NB4 (cell line): ENCODE data around the gene ASTN1.
"Not testable (repeated sequence)": the region's sequence is repeated elsewhere in the genome, so short reads cannot be mapped to it uniquely, and the experiment has no call there.

Source experiments
- DNase-seq: peaks from one replicate; pipeline ENCODE4 v3.0.0; 2010; ENCODE audit warnings: low read depth
- H3K4me3 ChIP-seq: one replicate; pipeline ENCODE4 v1.5.1; 2011; ENCODE audit warnings: mild to moderate bottlenecking, low read depth, low read length, moderate library complexity
- MYC ChIP-seq: IDR thresholded peaks from 2 replicates; pipeline ENCODE4 v1.6.1; 2011; ENCODE audit warnings: low read depth, low read length
- POLR2A ChIP-seq: IDR thresholded peaks from 2 replicates; pipeline ENCODE4 v1.6.1; 2011; ENCODE audit warnings: mild to moderate bottlenecking; ENCODE audit not compliant: insufficient read length; ENCODE audit errors: extremely low read depth
- TF ChIP-seq, protein P1 (sequence below): IDR thresholded peaks from 2 replicates; pipeline ENCODE4 v1.6.1; 2011; ENCODE audit warnings: low read depth, low read length
- TF ChIP-seq, protein P2 (sequence below): IDR thresholded peaks from one replicate; pipeline ENCODE4 v1.5.1; 2012; ENCODE audit warnings: low read depth, low read length

Gene ASTN1

DNA sequence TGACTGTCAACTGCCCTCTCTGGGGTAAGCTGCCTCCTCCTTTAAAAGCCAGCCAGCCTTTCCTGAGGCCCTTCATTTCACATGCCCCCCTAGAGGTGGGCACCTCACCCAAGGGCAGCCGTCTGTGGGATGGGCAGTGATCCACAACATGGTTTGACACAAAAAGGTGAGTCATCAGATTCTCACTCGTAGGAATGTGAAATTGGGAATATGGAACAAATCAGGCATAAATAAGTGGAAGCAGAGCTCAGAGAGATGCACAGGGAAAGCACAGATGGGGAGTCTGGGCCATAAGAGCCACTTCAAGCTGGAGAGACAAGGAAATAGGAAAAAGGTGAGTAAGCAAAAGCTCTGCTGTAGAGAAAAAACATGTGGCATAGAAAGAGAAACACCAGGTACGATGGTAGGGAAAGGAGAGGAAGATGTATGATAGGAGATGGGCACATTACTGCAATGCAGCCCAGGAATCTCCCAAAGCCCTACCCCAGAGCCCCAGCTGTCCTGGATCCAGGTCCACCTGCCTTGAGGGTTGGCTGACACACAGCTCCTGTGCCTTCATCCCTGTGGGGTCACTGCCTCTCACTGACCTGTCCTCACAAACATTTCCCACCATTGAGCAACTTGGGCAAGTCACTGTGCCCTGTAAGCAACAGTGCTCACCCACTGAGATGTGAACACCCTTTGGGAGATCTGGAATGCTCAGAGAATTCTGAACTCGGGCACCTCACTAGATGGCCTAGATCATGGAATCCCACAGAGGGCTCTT is 86.6 kb downstream of the ASTN1 start:
- DNase-seq: no peak
- H3K4me3 ChIP-seq: no peak overlapping the region
- TF ChIP-seq, protein P1, sequence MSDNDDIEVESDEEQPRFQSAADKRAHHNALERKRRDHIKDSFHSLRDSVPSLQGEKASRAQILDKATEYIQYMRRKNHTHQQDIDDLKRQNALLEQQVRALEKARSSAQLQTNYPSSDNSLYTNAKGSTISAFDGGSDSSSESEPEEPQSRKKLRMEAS: no peak
- TF ChIP-seq MYC (no peak), POLR2A (no peak)
- TF ChIP-seq, protein P2, sequence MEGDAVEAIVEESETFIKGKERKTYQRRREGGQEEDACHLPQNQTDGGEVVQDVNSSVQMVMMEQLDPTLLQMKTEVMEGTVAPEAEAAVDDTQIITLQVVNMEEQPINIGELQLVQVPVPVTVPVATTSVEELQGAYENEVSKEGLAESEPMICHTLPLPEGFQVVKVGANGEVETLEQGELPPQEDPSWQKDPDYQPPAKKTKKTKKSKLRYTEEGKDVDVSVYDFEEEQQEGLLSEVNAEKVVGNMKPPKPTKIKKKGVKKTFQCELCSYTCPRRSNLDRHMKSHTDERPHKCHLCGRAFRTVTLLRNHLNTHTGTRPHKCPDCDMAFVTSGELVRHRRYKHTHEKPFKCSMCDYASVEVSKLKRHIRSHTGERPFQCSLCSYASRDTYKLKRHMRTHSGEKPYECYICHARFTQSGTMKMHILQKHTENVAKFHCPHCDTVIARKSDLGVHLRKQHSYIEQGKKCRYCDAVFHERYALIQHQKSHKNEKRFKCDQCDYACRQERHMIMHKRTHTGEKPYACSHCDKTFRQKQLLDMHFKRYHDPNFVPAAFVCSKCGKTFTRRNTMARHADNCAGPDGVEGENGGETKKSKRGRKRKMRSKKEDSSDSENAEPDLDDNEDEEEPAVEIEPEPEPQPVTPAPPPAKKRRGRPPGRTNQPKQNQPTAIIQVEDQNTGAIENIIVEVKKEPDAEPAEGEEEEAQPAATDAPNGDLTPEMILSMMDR: no peak

DNA sequence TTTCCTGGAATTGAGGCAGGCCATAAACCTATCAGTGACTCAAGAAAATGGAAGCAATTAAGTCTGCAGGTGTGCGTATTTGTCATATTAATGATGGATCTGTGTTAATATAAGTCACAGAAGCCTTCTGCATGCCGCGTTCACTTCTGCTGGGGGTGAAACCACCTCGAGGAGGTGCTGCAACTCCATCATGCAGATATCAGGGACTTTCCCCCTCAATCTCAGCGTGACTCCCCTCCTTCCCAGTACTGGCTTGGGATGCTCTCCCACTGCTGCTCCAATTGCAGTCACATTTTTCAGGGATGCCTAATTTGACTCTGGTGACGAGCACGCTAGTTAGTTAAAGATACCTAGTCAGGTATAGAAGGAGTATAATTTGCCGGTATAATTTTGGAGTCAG is 87.5 kb downstream of the ASTN1 start:
- DNase-seq: no peak
- H3K4me3 ChIP-seq: no peak overlapping the region
- TF ChIP-seq, protein P2: no peak
- no peak for TF ChIP-seq MYC
- no peak for TF ChIP-seq POLR2A
- TF ChIP-seq, protein P1: no peak

DNA sequence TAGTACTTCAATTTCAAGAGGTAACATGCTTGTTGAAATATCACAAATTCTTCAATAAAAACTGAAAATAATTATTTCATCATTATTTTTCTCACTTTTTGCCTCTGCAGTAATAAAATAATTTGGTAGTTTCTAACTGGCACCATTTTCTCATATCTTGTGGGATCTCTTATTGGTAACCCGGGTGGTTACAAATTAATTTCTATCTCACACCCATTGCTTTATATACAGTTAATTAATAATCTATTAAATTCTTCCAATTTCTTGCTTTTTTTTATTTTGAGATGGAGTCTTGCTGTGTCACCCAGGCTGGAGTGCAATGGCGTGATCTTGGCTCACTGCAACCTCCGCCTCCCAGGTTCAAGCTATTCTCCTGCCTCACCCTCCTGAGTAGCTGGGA is 89.7 kb downstream of the ASTN1 start:
- not testable (repeated sequence) for H3K4me3 ChIP-seq, DNase-seq

DNA sequence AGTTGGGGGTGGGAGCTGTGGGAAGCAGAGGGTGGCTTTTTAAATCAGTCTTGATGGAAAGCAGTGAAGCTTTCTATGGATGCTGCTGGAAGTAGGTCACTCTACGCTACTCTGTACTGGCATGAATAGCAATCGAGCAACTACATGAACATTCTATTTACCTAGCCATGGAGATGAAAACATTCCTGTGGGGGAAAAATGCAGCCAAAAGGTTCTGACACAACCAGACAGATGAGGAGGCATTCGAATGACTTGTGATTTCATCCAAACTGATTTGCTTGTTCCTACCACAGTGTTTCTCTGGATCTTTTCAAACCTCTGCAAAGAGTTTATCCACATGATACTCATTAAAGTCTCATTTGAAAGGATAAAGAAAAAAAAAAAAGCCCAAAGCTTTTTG is 95.0 kb downstream of the ASTN1 start:
- DNase-seq: no peak
- no peak overlapping the region for H3K4me3 ChIP-seq
- TF ChIP-seq, protein P1: no peak
- TF ChIP-seq, protein P2: no peak
- TF ChIP-seq MYC: no peak
- TF ChIP-seq POLR2A: no peak

DNA sequence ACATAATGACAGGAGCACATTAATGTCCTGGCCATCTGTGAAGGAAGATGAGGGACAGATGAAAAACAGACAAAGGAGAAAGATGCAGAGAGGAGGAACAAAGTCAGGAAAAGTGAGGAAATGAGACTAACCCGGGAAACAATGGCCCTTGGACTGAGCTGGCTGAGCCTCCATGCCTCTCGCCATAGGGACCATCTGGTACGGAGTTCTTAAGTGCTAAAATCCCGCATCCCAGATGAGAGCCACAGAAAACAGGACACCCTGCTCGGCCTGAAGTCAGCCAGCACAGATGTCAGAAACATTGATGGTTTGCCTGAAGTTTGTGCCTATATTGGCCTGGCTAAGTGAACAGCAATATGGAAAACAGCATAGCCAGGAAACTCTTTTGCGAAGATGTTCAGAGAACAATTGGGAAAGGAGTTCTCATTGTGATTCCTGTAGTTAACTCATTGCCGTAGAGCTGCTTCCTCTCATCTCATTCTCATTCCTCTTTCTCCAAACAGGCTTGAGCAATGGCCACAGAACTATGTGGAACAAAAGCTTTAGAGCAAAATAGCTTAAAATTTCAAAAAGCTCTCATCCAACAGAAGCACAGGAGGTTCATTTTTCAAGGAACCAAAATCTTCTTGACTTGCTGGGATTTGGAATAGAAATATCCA is 96.6 kb downstream of the ASTN1 start:
- TF ChIP-seq, protein P1: no peak
- TF ChIP-seq POLR2A (no peak), MYC (no peak)
- TF ChIP-seq, protein P2: no peak
- H3K4me3 ChIP-seq: no peak overlapping the region
- DNase-seq: no peak

DNA sequence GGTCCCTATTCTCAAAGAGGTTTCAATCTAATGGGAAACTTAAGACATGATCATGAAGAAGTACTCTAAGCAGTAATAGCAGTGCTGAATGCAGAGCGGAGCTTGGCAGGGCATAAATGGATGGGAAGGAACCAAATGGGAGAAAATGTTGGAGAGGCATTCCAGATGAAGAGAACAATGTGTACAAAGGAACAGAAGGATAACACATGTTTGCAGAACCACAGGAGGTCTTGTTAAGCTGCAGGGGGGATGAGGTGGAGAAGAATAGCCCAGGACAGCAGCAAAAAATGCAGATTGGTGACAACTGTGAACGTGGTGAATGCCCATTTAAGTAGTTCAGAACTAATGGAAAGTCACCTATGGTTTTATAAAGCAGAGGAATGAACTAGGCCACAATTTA is 99.1 kb downstream of the ASTN1 start:
- DNase-seq: no peak
- TF ChIP-seq, protein P1: no peak
- H3K4me3 ChIP-seq: no peak overlapping the region

DNA sequence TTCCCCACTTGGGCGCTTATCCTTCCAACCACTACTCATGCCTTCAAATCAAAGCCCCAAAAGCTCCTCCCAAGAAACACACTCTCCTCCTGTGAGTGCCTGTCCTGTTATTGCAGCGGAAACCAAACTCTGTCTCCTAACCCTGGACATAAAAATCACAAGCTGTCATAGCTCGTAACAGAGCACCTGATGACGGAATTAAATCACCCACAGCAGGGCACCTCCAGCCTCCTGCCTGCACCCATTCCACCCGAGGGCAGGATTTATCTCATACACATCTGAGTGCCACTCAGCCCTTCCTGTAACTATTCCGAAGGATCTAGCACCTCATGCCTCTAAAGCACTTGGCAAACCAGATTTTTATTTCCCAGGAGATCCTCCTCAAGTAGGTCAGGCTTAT is 100.9 kb downstream of the ASTN1 start:
- no peak for DNase-seq
- H3K4me3 ChIP-seq: no peak overlapping the region
- TF ChIP-seq MYC (no peak), POLR2A (no peak)
- TF ChIP-seq, protein P2: no peak
- TF ChIP-seq, protein P1: no peak
